ENCODE measurements around the gene HSFX3. TPM values are rescaled to one million over a fixed set of nuclear protein-coding genes. Genes with fewer than 3 reads are reported as not detected.
"Not testable (repeated sequence)": the region's sequence is repeated elsewhere in the genome, so short reads cannot be mapped to it uniquely, and the experiment has no call there.

The HSFX3 gene
- total RNA-seq, 4 donors from 2014 or later, result not detected

DNA sequence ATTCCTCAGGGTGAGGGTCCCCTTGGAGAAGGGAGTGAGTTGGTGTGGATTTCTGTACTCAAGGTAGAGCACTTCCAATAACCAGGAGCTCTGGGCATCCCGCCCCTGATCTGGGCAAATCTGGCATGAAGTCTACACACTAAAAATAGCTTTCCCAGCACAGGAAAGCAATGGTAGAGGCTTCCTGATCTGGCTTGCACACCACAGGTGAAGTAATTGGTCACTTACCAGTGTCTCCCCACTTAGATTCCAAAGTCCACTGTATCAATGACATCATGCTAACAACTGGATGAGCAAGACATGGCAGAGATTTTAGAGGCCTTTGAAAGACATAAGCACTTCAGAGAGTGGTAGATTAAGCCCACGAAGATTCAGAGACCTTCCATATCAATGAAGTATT, 26.8 kb downstream of the HSFX3 start:
- no peaks in the 10 kb centered on the region for H3K9me3 ChIP-seq
- H3K36me3 ChIP-seq, result no peaks in the 10 kb centered on the region
- no peak overlapping the region for H3K4me3 ChIP-seq
- TF ChIP-seq POLR2AphosphoS5 (IDR thresholded peaks at IDR 0.05), result no peak
- TF ChIP-seq, protein P1, sequence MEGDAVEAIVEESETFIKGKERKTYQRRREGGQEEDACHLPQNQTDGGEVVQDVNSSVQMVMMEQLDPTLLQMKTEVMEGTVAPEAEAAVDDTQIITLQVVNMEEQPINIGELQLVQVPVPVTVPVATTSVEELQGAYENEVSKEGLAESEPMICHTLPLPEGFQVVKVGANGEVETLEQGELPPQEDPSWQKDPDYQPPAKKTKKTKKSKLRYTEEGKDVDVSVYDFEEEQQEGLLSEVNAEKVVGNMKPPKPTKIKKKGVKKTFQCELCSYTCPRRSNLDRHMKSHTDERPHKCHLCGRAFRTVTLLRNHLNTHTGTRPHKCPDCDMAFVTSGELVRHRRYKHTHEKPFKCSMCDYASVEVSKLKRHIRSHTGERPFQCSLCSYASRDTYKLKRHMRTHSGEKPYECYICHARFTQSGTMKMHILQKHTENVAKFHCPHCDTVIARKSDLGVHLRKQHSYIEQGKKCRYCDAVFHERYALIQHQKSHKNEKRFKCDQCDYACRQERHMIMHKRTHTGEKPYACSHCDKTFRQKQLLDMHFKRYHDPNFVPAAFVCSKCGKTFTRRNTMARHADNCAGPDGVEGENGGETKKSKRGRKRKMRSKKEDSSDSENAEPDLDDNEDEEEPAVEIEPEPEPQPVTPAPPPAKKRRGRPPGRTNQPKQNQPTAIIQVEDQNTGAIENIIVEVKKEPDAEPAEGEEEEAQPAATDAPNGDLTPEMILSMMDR (IDR thresholded peaks at IDR 0.05), result no peak
- H3K4me1 ChIP-seq, result no peaks in the 10 kb centered on the region
- no peak for ATAC-seq
- no peaks in the 10 kb centered on the region for H3K27me3 ChIP-seq
- H3K27ac ChIP-seq, result no peak overlapping the region
- WGBS, 2 donors (ENCODE audit: low coverage in 1 of 2), result 60% methylated on average over 1 of the region's 2 CpGs; no CpG with 5 or more reads in 1 of the 2 donors

DNA sequence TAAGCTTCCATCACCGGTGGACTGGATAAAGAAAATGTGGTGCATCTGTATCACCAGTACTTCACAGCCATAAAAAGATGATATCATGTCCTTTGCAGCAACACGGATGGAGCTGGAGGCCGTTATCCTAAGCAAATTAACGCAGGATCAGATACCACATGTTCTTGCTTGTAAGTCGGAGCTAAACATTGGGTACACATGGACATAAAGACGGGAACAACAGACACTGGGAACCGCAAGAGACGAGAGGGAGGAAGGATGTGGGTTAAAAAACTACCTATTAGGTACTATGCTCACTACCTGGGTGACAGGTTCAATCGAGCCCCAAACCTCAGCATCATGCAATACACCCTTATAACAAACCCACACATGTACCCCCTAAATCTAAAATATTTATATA, 28.3 kb downstream of the HSFX3 start:
- H3K4me1 ChIP-seq, result no peaks in the 10 kb centered on the region
- H3K9me3 ChIP-seq, result no peaks in the 10 kb centered on the region
- H3K4me3 ChIP-seq, result no peak overlapping the region
- no peaks in the 10 kb centered on the region for H3K27me3 ChIP-seq
- no peak for TF ChIP-seq EP300 (IDR thresholded peaks at IDR 0.05)
- no peak overlapping the region for H3K27ac ChIP-seq
- H3K36me3 ChIP-seq, result no peaks in the 10 kb centered on the region
- no peak for ATAC-seq
- WGBS, 2 donors (ENCODE audit: low coverage in 1 of 2), result 65 to 68% methylated on average over 7 of the region's 9 CpGs

DNA sequence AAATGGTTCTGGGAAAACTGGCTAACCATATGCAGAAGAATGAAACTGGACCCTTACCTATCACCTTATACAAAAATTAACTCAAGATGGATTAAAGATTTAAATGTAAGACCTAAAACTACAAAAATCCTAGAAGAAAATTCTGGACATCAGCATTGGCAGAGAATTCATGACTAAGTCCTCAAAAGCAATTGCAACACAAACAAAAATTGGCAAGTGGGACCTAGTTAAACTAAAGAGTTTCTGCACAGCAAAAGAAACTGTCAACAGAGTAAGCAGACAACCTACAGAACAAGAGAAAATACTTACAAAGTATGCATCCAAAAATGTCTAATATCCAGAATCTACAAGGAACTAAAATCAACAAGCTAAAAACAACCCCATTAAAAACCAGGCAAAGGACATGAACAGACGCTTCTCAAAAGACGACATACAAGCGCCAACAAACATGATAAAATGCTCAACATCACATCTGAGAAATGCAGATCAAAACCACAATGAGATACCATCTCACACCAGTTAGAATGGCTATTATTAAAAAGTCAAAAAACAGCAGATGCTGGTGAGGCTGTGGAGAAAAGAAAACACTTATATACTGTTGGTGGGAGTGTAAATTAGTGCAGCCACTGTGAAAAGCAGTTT, 29.0 kb downstream of the HSFX3 start:
- H3K27me3 ChIP-seq, H3K27ac ChIP-seq, H3K4me3 ChIP-seq, ATAC-seq, H3K9me3 ChIP-seq, H3K36me3 ChIP-seq, H3K4me1 ChIP-seq: not testable (repeated sequence)
- WGBS, 2 donors (ENCODE audit: low coverage in 1 of 2), result 43 to 75% methylated on average over 3 of the region's 3 CpGs

DNA sequence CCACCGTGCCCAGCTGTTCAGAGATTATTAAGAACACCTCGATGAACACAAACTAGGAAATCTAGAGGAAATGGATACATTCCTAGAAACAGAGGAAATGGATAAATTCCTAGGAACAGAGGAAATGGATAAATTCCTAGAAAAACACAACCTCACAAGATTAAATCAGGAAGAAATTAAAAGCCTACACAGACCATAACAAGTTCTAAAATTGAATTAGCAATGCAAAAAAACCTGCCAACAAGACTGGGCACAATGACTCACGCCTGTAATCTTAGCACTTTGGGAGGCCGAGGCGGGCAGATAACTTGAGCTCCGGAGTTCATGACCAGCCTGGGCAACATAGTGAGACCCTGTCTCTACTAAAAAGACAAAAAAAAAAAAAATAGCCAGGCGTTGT, 31.5 kb downstream of the HSFX3 start:
- no peaks in the 10 kb centered on the region for H3K27me3 ChIP-seq
- H3K9me3 ChIP-seq, result no peaks in the 10 kb centered on the region
- H3K36me3 ChIP-seq, result no peaks in the 10 kb centered on the region
- 60 to 73% methylated on average over 1 to 7 of the region's 7 CpGs for WGBS, 2 donors (ENCODE audit: low coverage in 1 of 2)
- H3K27ac ChIP-seq, result no peak overlapping the region
- H3K4me1 ChIP-seq, result no peaks in the 10 kb centered on the region
- no peak overlapping the region for H3K4me3 ChIP-seq
- ATAC-seq, result no peak
- TF ChIP-seq POLR2A (IDR thresholded peaks at IDR 0.05), result no peak
- TF ChIP-seq, protein P1 (IDR thresholded peaks at IDR 0.05), result no peak
- no peak for TF ChIP-seq POLR2AphosphoS5 (IDR thresholded peaks at IDR 0.05)
- no peak for TF ChIP-seq EP300 (IDR thresholded peaks at IDR 0.05)

DNA sequence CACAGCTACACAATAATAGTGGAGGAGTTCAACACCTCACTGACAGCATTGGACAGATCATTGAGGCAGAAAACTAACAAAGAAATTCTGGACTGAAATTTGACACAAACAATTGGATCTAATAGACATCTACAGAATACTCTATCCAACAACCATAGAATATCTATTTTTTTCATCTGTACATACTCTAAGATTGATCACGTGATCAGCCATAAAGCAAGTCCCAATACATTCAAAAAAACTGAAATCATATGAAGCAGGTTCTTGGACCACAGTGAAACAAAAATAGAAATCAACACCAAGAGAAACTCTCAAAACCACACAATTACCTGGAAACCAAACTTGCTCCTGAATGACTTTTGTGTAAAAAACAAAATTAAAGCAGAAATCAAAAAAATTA, 32.4 kb downstream of the HSFX3 start:
- ATAC-seq, result no peak
- WGBS, 2 donors (ENCODE audit: low coverage in 1 of 2), result 70% methylated on average over 1 of the region's 1 CpG; no CpG with 5 or more reads in 1 of the 2 donors

DNA sequence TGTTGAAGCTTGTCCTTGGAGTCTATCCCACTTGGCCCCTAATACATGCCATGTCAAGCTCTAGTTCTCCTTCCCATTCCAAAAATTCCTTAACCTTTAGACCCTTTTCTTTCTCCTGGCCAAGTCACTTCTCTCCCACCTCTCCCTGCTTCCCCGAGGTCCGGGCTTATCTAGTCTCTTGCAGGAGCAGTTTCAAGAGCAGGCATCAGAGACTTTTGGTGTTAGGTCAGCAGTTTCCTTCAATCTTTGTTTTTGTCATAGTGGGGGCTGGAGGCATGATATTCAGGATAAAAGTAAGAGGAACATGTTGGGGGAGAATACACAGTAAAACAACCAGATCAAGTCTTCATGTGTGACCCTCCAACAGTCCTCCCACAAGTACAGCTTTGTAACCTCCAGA, 33.1 kb downstream of the HSFX3 start:
- TF ChIP-seq POLR2AphosphoS5 (IDR thresholded peaks at IDR 0.05), result no peak
- TF ChIP-seq, protein P1 (IDR thresholded peaks at IDR 0.05), result no peak
- TF ChIP-seq POLR2A (IDR thresholded peaks at IDR 0.05), result no peak
- TF ChIP-seq EP300 (IDR thresholded peaks at IDR 0.05), result no peak
- H3K27ac ChIP-seq, result no peak overlapping the region
- H3K4me3 ChIP-seq, result no peak overlapping the region
- WGBS, 2 donors (ENCODE audit: low coverage in 1 of 2), result no CpG with 5 or more reads among the region's 2 CpGs
- no peak for ATAC-seq
- H3K9me3 ChIP-seq, result no peaks in the 10 kb centered on the region
- H3K36me3 ChIP-seq, result no peaks in the 10 kb centered on the region
- H3K4me1 ChIP-seq, result no peaks in the 10 kb centered on the region
- no peaks in the 10 kb centered on the region for H3K27me3 ChIP-seq

More for the DNA sequence above, 32.4 kb downstream of the HSFX3 start:
- TF ChIP-seq, protein P1 (IDR thresholded peaks at IDR 0.05), result no peak
- no peak for TF ChIP-seq EP300 (IDR thresholded peaks at IDR 0.05)
- TF ChIP-seq POLR2A (IDR thresholded peaks at IDR 0.05), result no peak
- no peak for TF ChIP-seq POLR2AphosphoS5 (IDR thresholded peaks at IDR 0.05)
- H3K4me3 ChIP-seq, result no peak overlapping the region
- no peaks in the 10 kb centered on the region for H3K36me3 ChIP-seq
- H3K9me3 ChIP-seq, result no peaks in the 10 kb centered on the region
- H3K27me3 ChIP-seq, result no peaks in the 10 kb centered on the region
- H3K4me1 ChIP-seq, result no peaks in the 10 kb centered on the region
- no peak overlapping the region for H3K27ac ChIP-seq

All from gastroesophageal sphincter (tissue), 4 donors.